Transverse colon (tissue), 4 donors: Measurements from ENCODE around the gene AFF1. TPM values are rescaled to one million over a fixed set of nuclear protein-coding genes. Genes with fewer than 3 reads are reported as not detected.
"Not testable (repeated sequence)": the region's sequence is repeated elsewhere in the genome, so short reads cannot be mapped to it uniquely, and the experiment has no call there.

ENCODE experiments used
- DNase-seq: peaks from one replicate; pipeline ENCODE4 v3.0.0-alpha.2; 2019
- H3K27ac ChIP-seq, 4 donors: fragments of 200-600 bp; sonication (generic); 2 replicates each; pipeline ENCODE4 v1.5.1; 2016 to 2018; ENCODE audit warnings: inconsistent platforms in 4 of 4
- H3K27me3 ChIP-seq: fragments of 200-600 bp; sonication (generic); 2 replicates; pipeline ENCODE4 v1.5.1; 2017; ENCODE audit warnings: inconsistent platforms
- H3K36me3 ChIP-seq, 4 donors: fragments of 200-600 bp; sonication (generic); 2 replicates each; pipeline ENCODE4 v1.5.1; 2017 to 2019; ENCODE audit warnings: inconsistent platforms in 4 of 4
- H3K4me1 ChIP-seq, 4 donors: fragments of 200-600 bp; sonication (generic); 2 replicates each; pipeline ENCODE4 v1.5.1; 2017 to 2020; ENCODE audit warnings: inconsistent platforms in 4 of 4
- H3K4me3 ChIP-seq, 4 donors: fragments of 200-600 bp; sonication (generic); 1 replicate in 1 of 4; 2 replicates in 3 of 4; pipeline versions ENCODE4 v1.5.1 to v1.6.1; 2017 to 2019; ENCODE audit warnings: inconsistent platforms in 4 of 4
- H3K9me3 ChIP-seq, 2 donors: fragments of 200-600 bp; sonication (generic); 2 replicates each; pipeline ENCODE4 v1.5.1; 2017 to 2019; ENCODE audit warnings: inconsistent platforms in 2 of 2
- EP300 ChIP-seq: sonication (generic); formaldehyde crosslinking; IDR thresholded peaks from one replicate; pipeline ENCODE4 v1.6.1; 2017; ENCODE audit warnings: antibody characterized with exemption, low read depth
- POLR2A ChIP-seq: fragments of 450-650 bp; IDR thresholded peaks from one replicate; pipeline ENCODE4 v1.6.1; 2016; ENCODE audit warnings: antibody characterized with exemption, mild to moderate bottlenecking, moderate library complexity
- POLR2AphosphoS5 ChIP-seq, 3 donors: sonication (generic); formaldehyde crosslinking; IDR thresholded peaks; one replicate each; pipeline ENCODE4 v1.6.1; 2016; ENCODE audit warnings: antibody characterized with exemption in 3 of 3
- WGBS, 2 donors: methylation state at CpG; one replicate each; pipeline ENCODE4 v1.1.5; 2018; ENCODE audit warnings: low coverage in 1 of 2; 5-methylcytosine and 5-hydroxymethylcytosine counted together
- in situ Hi-C, 4 donors: fragments of 200-750 bp; cut with MboI; loops; one replicate each; pipeline versions ENCODE4 v1.15.0 to v1.15.1; 2017; ENCODE audit warnings: low sequenced_read_pairs in 3 of 4, low pct_ligation_motif_present in 1 of 4, low pct_unique_long_range_greater_than_20kb in 1 of 4
- intact Hi-C: fragments of 100-400 bp; cut with DNase I; formaldehyde crosslinking; loops from one replicate; pipeline ENCODE4 v1.15.1; 2023; ENCODE audit warnings: low total_unique reads
- total RNA-seq, 4 donors: library from RNA; depleted of rRNA; stranded (reverse); fragments of >200 nt; gene quantifications; one replicate each; pipeline ENCODE4 v1.1.0, GENCODE V29; 2016
- TF ChIP-seq, protein P1 (sequence below), 5 experiments: fragments of 200-600 bp in 3 of 5; fragments of 450-650 bp in 2 of 5; sonication (generic) in 3 of 5; IDR thresholded peaks; 1 replicate in 2 of 5; 2 replicates in 3 of 5; pipeline ENCODE4 v1.5.1; 2016 to 2017; ENCODE audit warnings: antibody characterized with exemption in 5 of 5, inconsistent platforms in 3 of 5, mild to moderate bottlenecking in 2 of 5, moderate library complexity in 1 of 5

The AFF1 gene
- total RNA-seq, 4 donors from 2014 or later = 77.1 to 151 (median 97.0) TPM

DNA sequence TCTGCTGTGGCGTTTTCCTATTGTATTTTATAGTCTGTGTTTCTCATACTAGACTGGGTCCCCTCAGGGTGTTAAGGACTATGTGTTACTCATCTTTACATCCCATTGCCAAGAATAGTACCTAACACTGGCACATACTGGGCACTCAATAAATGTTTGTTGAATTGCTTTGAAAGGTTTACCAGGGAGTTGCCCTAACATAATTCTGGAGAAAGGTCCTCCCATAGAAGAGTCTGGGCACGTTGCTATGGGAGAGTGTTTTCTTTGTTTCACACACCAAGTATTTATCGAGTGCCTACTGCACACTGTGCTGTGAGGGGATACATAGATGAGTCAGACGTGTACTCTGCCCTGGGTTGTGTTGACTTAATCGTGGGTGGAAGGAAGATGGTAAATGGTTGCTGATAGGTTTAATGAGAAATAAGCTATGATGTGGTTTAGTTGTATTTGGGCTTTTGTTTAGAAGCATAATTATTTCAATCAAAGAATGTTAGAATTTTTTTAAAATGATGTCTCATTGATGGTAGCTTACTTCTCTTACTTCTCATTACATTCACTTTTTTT lies 42.9 kb downstream of the AFF1 start:
- 35 to 37% methylated on average over 5 of the region's 5 CpGs for WGBS, 2 donors
- TF ChIP-seq, protein P1, sequence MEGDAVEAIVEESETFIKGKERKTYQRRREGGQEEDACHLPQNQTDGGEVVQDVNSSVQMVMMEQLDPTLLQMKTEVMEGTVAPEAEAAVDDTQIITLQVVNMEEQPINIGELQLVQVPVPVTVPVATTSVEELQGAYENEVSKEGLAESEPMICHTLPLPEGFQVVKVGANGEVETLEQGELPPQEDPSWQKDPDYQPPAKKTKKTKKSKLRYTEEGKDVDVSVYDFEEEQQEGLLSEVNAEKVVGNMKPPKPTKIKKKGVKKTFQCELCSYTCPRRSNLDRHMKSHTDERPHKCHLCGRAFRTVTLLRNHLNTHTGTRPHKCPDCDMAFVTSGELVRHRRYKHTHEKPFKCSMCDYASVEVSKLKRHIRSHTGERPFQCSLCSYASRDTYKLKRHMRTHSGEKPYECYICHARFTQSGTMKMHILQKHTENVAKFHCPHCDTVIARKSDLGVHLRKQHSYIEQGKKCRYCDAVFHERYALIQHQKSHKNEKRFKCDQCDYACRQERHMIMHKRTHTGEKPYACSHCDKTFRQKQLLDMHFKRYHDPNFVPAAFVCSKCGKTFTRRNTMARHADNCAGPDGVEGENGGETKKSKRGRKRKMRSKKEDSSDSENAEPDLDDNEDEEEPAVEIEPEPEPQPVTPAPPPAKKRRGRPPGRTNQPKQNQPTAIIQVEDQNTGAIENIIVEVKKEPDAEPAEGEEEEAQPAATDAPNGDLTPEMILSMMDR (IDR thresholded peaks at IDR 0.05) = no peak
- no peak for TF ChIP-seq POLR2A
- TF ChIP-seq EP300 = peak; percentile 7
- TF ChIP-seq POLR2AphosphoS5 (IDR thresholded peaks at IDR 0.05) = peak in 2 of 3 donors; percentile 51 to 58
- peak; percentile 43 for DNase-seq
- intact Hi-C loops (no loop called here), in situ Hi-C loops (no loop called here)
- Histone ChIP-seq H3K36me3 (no peaks in the 10 kb centered on the region), H3K9me3 (no peaks in the 10 kb centered on the region), H3K4me3 (no peak overlapping the region), H3K27ac (peak overlapping the region; percentile 38 to 78 (median 48)), H3K27me3 (no peaks in the 10 kb centered on the region), H3K4me1 (peaks cover 6 to 57% (median 34%) of the 10 kb centered on the region in 4 donors)

DNA sequence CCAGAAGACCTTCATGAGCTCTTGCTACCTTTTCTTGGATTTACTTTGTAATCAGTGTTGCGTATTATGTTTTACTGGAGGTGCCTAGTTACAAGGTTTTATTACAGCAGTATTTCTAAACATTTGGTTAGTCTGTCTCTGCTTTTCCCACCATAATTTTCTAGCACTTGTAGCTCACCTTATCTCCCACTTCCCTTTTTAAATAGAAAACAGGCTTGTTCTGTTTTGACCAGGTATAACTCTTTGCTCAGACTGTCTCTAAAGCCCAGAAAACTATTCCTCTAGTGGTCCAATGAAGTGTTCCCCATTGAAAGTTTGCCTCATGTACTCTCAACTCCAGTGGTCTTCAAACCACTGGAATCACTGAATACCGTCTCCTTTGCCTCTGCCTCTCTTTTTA lies 43.9 kb downstream of the AFF1 start:
- Histone ChIP-seq H3K9me3 (no peaks in the 10 kb centered on the region), H3K27ac (peak overlapping the region in 3 of 4 donors; percentile 19 to 35 (median 34)), H3K36me3 (no peaks in the 10 kb centered on the region), H3K27me3 (no peaks in the 10 kb centered on the region), H3K4me1 (peaks cover 6 to 47% (median 25%) of the 10 kb centered on the region in 4 donors), H3K4me3 (no peak overlapping the region)
- 42% methylated on average over 2 of the region's 2 CpGs; no CpG with 5 or more reads in 1 of the 2 donors for WGBS, 2 donors
- no peak for DNase-seq
- intact Hi-C loops = no loop called here
- in situ Hi-C loops = no loop called here
- no peak for TF ChIP-seq POLR2AphosphoS5 (IDR thresholded peaks at IDR 0.05)
- TF ChIP-seq EP300 = no peak
- TF ChIP-seq POLR2A = no peak
- TF ChIP-seq, protein P1 (IDR thresholded peaks at IDR 0.05) = no peak

DNA sequence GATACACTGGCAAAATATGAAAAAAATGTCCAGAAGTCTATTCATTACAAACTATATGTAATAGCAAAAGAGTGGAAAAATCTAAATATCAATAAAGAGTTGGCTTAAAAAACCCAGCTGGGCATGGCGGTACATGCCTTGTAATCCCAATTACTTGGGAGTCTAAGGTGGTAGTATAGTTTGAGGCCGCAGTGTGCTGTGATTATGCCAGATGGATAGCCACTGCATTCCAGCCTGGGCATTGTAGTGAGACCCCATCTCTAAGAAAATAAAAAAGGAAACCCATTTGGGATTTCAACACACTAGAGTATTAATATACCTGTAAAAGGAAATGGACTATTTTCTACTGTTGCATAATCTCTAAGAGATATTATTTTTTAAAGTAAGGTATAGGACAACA lies 45.4 kb downstream of the AFF1 start:
- in situ Hi-C loops (no loop called here), intact Hi-C loops (no loop called here)
- WGBS, 2 donors = 100% methylated on average over 2 of the region's 2 CpGs; no CpG with 5 or more reads in 1 of the 2 donors
- DNase-seq = no peak
- H3K4me1 ChIP-seq = peaks cover 6 to 34% (median 20%) of the 10 kb centered on the region in 4 donors
- H3K27me3 ChIP-seq = no peaks in the 10 kb centered on the region
- no peaks in the 10 kb centered on the region for H3K9me3 ChIP-seq
- H3K27ac ChIP-seq = no peak overlapping the region
- H3K36me3 ChIP-seq = no peaks in the 10 kb centered on the region
- no peak overlapping the region for H3K4me3 ChIP-seq
- TF ChIP-seq, protein P1 (IDR thresholded peaks at IDR 0.05) = no peak
- TF ChIP-seq POLR2AphosphoS5 (IDR thresholded peaks at IDR 0.05) (no peak), EP300 (no peak), POLR2A (no peak)

DNA sequence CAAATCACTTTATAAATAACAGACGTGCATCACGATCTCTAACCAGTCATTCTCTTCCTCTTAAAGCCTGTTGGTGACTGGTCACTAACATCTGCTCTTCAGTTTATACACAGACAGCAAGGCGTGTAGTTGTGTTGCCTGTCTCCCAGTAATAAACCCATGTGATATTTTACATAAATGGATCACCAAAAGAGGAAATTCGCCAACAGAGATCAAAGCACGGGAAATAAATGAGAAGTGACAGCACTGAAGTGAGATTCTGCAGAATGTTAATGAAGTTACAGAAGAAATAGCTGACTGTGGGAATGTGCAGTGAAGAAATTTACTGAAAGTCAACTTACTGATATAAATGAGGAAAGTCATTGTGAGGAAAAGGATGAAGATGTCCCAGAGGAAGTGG lies 47.0 kb downstream of the AFF1 start:
- WGBS, 2 donors = 59 to 66% methylated on average over 5 of the region's 5 CpGs
- DNase-seq = no peak
- H3K9me3 ChIP-seq = no peaks in the 10 kb centered on the region
- no peaks in the 10 kb centered on the region for H3K36me3 ChIP-seq
- peaks cover 6 to 20% (median 13%) of the 10 kb centered on the region in 4 donors for H3K4me1 ChIP-seq
- H3K27me3 ChIP-seq = no peaks in the 10 kb centered on the region
- in situ Hi-C loops (no loop called here), intact Hi-C loops (no loop called here)
- H3K4me3 ChIP-seq = no peak overlapping the region
- peak overlapping the region; percentile 1 to 25 (median 12) for H3K27ac ChIP-seq
- peak in 1 of 3 donors; percentile 13 for TF ChIP-seq POLR2AphosphoS5 (IDR thresholded peaks at IDR 0.05)
- no peak for TF ChIP-seq EP300

DNA sequence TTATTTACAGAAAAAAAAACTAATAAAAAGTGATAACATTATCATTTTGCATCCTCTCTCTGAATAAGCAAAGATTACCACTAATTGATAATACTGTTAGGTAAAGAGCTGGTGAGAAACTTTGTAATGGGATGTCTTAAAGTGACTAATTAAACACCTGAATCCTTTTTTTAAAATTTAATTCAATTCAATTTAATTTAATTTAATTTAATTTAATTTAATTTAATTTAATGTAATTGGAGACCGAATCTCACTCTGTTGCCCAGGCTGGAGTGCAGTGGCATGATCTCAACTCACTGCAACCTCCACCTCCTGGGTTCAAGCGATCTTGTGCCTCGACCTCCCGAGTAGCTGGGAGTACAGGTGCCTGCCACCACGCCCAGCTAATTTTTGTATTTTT lies 51.0 kb downstream of the AFF1 start:
- in situ Hi-C loops, H3K27me3 ChIP-seq, H3K27ac ChIP-seq, H3K4me3 ChIP-seq, intact Hi-C loops, H3K9me3 ChIP-seq, H3K4me1 ChIP-seq, DNase-seq, H3K36me3 ChIP-seq: not testable (repeated sequence)
- WGBS, 2 donors = 92 to 100% methylated on average over 5 of the region's 5 CpGs

DNA sequence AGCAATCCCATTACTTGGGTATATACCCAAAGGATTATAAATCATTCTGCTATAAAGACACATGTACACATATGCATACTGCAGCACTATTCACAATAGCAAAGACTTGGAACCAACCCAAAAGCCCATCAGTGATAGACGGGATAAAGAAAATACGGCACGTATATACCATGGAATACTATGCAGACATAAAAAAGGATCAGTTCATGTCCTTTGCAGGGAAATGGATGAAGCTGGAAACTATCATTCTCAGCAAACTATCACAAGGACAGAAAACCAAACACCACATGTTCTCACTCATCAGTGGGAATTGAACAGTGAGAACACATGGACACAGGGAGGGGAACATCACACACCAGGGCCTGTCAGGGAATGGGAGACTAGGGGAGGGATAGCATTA lies 54.8 kb downstream of the AFF1 start:
- H3K27me3 ChIP-seq, H3K4me3 ChIP-seq, intact Hi-C loops, H3K27ac ChIP-seq, H3K4me1 ChIP-seq, H3K9me3 ChIP-seq, in situ Hi-C loops, DNase-seq, H3K36me3 ChIP-seq: not testable (repeated sequence)
- 98 to 100% methylated on average over 3 of the region's 3 CpGs for WGBS, 2 donors
